ENCODE data around the gene PTPRN2. TPM values are rescaled to one million over a fixed set of nuclear protein-coding genes. Genes with fewer than 3 reads are reported as not detected.
A peak's percentile ranks its signal among the peaks of the same experiment; 100 is the strongest.

Gene PTPRN2
- polyA plus RNA-seq, 4 donors: 7.2 to 9.2 (median 7.5) TPM

DNA sequence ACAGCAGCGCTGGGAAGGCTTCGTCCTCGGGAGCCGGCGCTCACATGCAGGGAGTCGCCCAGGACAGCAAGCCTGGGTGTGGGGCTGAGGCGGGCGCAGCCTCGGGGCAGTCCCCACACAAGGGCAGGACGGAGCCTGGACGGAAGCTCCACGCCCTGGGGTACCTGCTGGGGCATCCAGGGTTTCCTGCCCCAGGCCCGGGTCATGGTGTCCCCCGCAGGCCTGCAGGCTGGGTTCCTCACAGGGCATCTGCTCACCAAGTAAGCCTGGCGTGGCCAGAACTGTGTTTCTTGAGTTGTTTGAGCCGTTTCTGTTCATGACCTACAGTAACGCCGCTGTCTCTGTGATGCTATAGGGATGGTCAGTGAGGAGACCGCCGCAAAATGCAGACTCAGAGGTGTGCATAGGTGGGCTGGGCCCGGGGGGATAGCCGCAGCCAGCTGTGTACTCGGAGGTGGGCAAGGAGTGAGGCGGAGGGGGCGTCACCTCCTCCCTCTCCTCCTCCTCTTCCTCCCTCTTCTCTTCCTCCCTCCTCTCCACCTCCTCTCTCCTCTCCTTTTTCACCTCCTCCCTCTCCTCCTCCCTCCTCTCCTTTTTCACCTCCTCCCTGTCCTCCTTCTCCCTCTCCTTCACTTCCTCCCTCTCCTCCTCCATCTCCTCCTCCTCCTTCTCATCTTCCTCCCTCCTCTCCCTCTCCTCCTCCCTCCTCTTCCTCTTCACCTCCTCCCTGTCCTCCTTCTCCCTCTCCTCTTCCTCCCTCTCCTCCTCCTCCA, 811.9 kb downstream of the PTPRN2 start:
- DNase-seq (ENCODE audit: low read depth in 4 of 4, low spot score in 3 of 4): no peak

- DNase-seq (ENCODE audit: low read depth in 4 of 4, low spot score in 3 of 4): no peak
Observed at GRCh38 chr7:157775021-157775559, 812.5 kb downstream of the PTPRN2 start.

DNA sequence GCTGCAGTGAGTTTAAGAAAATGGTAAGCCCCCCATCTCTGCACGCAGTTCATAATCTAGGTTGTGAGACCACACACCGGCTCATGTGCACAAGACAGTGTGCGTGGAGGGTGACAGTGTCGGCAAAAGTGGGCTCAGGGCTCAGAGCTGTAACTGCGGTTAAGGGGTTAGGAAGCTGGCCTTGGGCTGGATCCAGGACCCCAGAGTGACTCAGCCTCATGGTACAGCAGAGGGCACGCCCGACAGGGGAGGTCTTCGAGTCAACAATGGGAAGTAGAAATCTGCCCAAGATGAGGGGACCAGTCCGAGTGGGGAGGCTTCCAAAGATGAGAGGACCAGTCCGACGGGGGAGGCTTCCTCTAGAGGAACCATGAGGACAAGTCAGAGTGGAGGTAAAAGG, 813.1 kb downstream of the PTPRN2 start:
- no peak for DNase-seq (ENCODE audit: low read depth in 4 of 4, low spot score in 3 of 4)

DNA sequence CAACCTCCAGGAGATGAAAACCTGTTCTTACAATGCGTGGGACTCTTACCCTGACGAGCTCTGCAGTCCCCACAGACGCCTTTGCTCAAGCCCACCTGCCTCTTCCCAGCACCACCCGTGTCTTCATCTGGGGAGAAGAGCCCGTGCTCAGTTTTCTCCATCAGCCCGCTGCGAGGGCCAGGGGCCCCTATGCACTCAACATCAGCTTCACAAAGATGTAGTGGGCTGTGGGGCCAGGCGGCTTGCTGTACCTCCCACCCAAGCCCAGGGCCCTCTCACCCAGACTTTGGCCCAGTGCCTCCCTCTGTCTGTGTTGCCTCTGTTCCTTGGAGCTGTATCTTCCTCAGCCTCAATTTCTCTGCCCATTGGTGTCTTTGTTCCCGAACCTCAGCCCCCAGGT, 814.3 kb downstream of the PTPRN2 start:
- no peak for DNase-seq (ENCODE audit: low read depth in 4 of 4, low spot score in 3 of 4)

DNA sequence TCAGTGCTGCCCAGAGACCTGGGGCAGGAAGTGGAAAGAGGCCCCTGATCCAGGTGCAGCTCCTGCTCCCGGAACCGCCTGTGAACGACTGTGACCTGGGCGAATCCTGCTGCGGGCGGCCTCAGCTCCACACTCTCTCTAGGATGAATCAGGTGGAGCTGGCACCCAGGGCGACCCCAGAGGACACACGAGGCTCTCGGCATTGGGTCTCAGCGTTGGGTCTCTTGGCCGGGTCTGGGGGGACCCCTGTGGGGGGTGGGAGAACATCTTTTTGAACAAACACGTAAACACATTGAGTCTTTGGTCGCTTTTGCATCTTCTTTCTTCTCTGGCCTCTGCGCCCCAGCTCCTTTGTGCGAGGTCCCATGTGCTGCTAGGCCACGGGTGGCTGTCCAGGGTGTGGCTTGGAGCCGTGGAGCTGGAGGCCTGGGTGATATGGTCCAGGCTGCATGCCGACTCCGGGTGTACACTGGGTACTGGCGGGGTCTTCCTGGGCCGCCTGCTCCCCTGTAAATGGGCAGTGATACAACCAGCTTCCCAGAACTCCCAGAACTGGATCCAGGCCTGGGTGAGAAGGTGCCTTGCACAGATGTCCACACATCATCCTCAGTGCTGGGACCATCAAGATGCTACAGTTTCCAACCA, 815.0 kb downstream of the PTPRN2 start:
- no peak for DNase-seq (ENCODE audit: low read depth in 4 of 4, low spot score in 3 of 4)

DNA sequence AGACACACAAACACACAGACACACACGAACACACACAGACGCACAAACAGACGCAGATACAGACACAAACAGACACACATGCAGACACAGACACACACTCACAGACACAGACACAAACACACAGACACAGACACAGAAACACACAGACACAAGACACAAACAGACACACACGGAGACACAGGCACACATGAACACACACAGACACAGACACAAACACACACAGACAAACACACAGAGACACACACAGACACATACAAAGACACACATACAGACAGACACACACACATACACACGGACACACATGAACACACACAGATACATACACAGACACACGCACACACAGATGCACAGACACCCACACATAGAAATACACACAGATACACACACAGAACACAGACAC, 815.9 kb downstream of the PTPRN2 start:
- no peak for DNase-seq (ENCODE audit: low read depth in 4 of 4, low spot score in 3 of 4)

DNA sequence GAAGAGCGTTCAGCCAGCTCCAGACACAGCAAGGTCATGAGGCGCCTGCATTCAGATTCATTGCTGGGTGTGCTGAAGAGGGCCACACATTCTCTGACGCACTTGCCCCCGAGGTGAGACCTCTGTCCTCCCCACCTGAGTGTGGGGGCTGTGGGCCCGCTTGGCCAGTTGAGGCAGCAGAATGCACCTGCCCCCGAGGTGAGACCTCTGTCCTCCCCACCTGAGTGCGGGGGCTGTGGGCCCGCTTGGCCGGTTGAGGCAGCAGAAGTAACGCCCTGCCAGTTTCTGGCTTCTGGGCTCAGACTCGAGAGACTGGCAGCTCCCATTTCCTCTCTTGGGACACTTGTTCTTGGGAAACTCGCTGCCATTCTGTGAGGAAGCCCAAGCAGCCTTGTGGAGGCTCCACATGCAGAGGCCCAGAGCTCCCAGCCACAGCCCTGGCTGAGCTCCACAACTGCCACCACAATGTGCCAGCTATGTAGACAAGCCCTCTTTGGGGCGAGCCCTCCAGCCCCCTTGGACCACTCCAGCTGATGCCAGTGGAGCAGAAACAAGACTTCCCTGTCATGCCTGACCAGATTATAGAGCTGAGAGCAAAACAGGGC, 816.8 kb downstream of the PTPRN2 start:
- DNase-seq (ENCODE audit: low read depth in 4 of 4, low spot score in 3 of 4): no peak

DNA sequence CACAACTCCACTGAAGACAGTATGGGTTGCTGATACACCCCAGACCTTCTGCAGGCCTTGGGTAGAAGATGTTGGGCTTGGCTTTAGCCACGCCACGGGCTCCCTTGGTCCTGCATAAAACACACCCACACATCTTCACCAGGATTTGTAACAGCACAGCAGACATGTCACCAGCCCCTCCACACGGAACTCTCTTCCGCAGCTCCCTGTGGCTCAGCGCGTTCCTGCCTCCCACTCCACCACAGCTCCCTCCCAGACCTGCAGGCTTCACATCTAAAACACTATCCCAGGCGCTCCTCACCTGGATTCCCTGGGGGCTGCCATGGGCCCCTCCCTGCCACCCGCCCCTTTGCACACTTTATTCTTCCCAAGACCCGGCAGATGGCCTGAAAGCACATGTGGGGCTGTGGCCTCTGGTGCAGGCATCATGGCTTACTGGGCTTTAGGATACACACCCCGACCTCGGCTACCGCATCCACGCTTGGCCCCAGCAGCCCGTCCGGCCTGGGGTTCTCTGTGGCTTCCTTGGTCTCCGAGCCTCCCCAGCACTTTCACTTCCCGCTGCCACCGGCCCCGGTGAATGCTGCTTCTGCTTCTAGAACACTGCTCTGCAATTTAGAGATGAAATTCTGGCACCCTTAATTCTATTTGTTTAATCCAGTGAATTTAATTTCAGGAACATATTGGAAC, 818.0 kb downstream of the PTPRN2 start:
- no peak for DNase-seq (ENCODE audit: low read depth in 4 of 4, low spot score in 3 of 4)

GRCh38 chr7:157769086-157769485, 818.5 kb downstream of the PTPRN2 start:
- DNase-seq (ENCODE audit: low read depth in 4 of 4, low spot score in 3 of 4): peak in 1 of 4 donors; percentile 12

GRCh38 chr7:157768198-157768597, 819.4 kb downstream of the PTPRN2 start:
- no peak for DNase-seq (ENCODE audit: low read depth in 4 of 4, low spot score in 3 of 4)

GRCh38 chr7:157767506-157768197, 820.0 kb downstream of the PTPRN2 start:
- DNase-seq (ENCODE audit: low read depth in 4 of 4, low spot score in 3 of 4): no peak

DNA sequence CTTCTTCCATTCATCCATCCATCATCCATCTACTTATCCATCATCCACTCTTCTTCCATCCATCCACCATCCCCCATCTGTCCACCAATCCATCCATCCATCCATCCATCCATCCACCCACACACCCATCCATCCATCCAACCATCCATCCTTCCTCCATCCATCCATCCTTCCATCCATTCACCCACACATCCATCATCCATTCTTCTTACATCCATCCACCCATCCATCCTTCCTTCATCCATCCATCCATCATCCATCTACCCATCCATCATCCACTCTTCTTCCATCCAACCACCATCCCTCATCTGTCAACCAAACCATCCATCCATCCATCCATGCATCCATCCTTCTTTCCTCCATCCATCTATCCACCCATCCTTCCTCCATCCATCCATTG, 821.5 kb downstream of the PTPRN2 start:
- no peak for DNase-seq (ENCODE audit: low read depth in 4 of 4, low spot score in 3 of 4)

DNA sequence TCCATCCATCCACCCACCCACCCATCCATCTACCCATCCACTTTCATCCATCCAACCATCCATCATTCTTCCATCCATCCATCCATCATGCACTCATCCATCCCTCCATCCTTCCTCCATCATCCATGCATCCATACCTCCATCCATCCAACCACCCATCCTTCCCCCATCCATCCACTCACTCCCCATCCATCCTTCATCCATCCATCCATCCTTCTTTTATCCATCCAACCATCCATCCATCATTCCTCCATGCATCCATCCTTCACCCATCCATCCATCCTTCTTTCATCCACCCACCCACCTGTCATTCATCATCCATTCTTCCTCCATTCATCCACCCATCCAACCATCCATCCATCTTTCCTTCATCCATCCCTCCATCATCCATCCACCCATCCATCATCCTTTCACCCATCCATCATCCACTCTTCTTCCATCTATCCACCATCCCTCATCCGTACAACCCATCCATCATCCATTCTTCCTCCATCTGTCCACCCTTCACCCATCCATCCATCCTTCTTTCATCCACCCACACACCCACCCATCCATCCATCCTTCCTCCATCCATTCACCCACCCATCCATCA, 822.6 kb downstream of the PTPRN2 start:
- DNase-seq (ENCODE audit: low read depth in 4 of 4, low spot score in 3 of 4): no peak

DNA sequence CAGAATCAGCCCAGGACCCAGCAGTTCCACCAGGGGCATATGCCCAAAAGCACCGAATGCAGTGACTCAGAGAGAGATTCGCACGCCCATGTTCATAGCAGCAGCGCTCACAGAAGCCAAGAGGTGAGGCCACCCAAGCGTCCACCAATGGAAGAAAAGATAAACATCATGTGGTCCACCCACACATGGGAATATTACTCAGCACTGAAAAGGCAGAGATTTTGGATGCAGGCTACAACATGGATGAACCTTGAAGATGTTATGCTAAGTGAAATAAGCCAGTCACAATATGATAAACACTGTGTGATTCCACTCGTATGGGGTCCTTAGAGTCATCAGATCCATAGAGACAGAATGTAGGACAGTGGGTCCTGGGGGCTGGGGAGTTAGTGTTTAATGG, 823.4 kb downstream of the PTPRN2 start:
- DNase-seq (ENCODE audit: low read depth in 4 of 4, low spot score in 3 of 4): no peak

- DNase-seq (ENCODE audit: low read depth in 4 of 4, low spot score in 3 of 4): no peak
Observed at GRCh38 chr7:157763279-157764000, 824.2 kb downstream of the PTPRN2 start.

DNA sequence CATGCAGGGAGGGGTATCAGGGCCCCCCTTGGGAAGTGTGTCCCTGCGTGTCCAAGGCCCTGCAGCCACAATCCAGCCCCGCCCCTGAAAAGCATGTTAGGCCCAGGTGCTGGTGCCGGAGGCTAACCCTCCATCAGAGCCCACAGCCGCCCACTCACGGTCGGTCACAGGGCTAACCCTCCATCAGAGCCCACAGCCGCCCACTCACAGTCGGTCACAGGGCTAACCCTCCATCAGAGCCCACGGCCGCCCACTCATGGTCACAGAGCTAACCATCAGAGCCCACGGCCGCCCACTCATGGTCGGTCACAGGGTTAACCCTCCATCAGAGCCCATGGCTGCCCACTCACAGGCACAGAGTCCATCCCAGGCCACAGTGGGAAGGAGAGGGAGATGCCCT, 824.8 kb downstream of the PTPRN2 start:
- no peak for DNase-seq (ENCODE audit: low read depth in 4 of 4, low spot score in 3 of 4)

- DNase-seq (ENCODE audit: low read depth in 4 of 4, low spot score in 3 of 4): no peak
Observed at GRCh38 chr7:157760004-157760730, 827.5 kb downstream of the PTPRN2 start.

- DNase-seq (ENCODE audit: low read depth in 4 of 4, low spot score in 3 of 4): no peak
Observed at GRCh38 chr7:157759246-157759805, 828.3 kb downstream of the PTPRN2 start.

Measured in left renal pelvis (tissue), 4 donors.